ENCODE data around the gene SLC34A2.

DNA sequence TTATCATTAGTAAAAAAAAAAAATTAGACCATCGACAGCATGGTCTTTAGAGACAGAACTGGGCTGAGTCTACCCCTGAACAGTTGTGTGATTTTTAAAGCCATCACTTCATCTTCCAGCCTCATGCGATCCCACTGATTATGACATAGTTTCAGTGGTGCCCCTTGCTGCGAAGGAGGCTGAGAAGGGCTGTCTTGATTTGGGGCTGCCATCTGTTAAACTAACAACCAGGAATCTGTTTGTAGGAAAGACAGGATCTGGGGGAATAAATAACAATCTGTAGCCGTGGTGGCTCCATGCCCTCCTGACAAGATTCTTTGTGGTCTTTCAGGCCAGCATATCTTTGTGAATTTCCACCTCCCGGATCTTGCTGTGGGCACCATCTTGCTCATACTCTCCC is 17.1 kb downstream of the SLC34A2 start:
- TF ChIP-seq, protein P1, sequence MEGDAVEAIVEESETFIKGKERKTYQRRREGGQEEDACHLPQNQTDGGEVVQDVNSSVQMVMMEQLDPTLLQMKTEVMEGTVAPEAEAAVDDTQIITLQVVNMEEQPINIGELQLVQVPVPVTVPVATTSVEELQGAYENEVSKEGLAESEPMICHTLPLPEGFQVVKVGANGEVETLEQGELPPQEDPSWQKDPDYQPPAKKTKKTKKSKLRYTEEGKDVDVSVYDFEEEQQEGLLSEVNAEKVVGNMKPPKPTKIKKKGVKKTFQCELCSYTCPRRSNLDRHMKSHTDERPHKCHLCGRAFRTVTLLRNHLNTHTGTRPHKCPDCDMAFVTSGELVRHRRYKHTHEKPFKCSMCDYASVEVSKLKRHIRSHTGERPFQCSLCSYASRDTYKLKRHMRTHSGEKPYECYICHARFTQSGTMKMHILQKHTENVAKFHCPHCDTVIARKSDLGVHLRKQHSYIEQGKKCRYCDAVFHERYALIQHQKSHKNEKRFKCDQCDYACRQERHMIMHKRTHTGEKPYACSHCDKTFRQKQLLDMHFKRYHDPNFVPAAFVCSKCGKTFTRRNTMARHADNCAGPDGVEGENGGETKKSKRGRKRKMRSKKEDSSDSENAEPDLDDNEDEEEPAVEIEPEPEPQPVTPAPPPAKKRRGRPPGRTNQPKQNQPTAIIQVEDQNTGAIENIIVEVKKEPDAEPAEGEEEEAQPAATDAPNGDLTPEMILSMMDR (IDR thresholded peaks at IDR 0.05) = no peak
- TF ChIP-seq POLR2AphosphoS5 (IDR thresholded peaks at IDR 0.05; ENCODE audit: low read depth, low read length) = no peak
- TF ChIP-seq, protein P2, sequence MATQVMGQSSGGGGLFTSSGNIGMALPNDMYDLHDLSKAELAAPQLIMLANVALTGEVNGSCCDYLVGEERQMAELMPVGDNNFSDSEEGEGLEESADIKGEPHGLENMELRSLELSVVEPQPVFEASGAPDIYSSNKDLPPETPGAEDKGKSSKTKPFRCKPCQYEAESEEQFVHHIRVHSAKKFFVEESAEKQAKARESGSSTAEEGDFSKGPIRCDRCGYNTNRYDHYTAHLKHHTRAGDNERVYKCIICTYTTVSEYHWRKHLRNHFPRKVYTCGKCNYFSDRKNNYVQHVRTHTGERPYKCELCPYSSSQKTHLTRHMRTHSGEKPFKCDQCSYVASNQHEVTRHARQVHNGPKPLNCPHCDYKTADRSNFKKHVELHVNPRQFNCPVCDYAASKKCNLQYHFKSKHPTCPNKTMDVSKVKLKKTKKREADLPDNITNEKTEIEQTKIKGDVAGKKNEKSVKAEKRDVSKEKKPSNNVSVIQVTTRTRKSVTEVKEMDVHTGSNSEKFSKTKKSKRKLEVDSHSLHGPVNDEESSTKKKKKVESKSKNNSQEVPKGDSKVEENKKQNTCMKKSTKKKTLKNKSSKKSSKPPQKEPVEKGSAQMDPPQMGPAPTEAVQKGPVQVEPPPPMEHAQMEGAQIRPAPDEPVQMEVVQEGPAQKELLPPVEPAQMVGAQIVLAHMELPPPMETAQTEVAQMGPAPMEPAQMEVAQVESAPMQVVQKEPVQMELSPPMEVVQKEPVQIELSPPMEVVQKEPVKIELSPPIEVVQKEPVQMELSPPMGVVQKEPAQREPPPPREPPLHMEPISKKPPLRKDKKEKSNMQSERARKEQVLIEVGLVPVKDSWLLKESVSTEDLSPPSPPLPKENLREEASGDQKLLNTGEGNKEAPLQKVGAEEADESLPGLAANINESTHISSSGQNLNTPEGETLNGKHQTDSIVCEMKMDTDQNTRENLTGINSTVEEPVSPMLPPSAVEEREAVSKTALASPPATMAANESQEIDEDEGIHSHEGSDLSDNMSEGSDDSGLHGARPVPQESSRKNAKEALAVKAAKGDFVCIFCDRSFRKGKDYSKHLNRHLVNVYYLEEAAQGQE (IDR thresholded peaks at IDR 0.05; ENCODE audit: insufficient read depth in 1 of 2, low read depth in 2 of 2, low read length in 1 of 2) = no peak

Measured in Panc1 (cell line).